Stimulated activated CD8-positive, alpha-beta memory T cell treated with anti-CD3 and anti-CD28 coated beads, Interleukin-7, amount 100 ng/mL, for 1 hour (primary cell): ENCODE data around the gene KCNA1.

Source experiments
- DNase-seq, 2 donors: peaks; one replicate each; pipeline ENCODE4 v3.0.0-alpha.2; 2020; ENCODE audit warnings: low read depth in 2 of 2

Gene KCNA1

DNA sequence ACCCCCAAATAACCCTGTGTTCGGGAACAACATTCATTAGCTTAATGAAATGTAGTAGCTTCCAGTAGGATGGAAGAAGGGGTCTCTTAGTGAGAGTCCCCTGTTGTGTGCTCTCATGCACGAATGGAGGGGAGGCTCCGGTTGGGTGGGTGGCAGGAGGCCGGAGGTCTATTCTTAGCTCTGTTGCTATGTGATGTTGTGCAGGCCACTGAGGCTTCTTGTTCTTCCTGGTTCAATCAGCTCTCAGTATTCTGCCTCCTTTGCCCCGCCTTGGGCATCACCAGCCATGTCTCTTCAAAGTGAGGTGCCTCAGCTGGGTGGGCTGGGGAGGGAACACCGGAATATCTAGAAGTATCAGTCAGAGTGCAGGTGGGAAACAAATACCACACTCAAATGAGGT lies 50.8 kb downstream of the KCNA1 start:
- DNase-seq: no peak

DNA sequence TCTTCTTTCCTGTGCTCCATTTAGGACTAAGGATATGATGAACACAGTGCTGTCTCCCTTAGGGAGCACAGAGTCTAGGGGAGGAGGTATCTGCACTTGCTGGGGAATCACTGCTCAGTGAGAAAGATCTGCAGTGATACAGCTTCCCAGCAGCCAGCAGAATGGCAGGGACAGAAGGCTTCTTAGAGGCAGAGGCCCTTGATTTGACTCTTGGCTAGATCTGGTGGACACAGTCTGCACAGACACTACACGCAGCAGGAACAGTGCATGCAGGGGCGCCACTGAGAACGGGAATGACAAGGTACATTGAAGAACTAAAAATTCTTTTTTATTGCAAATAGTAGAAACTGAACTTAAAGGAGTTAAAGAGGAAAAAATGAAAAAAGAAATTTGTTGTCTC lies 51.6 kb downstream of the KCNA1 start:
- DNase-seq: no peak

DNA sequence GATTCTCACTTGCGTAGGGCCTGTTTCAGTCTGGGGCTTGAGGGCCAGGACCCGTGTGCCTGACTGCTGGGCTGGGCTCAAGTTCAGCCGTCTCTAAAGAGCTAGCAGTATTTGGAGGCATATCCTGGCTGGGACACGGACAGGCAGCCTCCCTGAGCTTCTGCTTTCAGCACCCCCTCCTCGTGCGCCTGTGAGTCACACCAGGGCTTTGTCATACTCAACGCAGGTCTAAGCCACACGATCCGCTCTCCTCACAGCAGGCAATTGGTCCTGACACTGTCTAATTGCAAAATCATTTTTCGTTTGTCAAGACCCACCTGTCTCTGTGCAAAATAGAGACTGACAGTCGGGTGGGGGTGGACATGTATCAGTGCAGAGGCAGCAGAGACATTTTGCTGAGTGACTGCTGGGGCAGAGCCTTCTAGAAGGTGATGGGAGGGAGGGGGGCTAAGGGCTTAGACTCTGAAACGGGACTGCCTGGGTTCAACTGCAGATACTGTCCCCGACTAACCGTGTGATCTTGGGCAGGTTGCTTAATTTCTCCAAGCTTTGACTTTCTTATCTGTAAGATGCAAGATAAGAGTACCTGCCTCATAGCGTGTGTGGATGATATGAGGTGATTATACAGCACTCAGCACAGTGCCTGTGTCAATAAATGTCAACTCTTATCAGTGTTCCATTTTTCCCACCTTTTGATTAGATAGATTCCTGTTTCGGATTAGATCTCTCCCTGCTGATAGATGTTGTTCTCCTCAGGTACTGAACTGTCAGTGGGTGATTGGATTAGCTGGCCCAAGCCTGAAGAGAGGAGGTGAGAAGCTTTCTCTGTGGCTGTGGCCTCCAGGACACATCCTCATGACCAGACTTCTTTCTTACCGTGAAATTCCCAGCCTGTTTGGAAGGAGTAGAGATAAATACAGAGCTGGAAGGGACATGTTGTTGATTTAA lies 53.1 kb downstream of the KCNA1 start:
- no peak for DNase-seq
